Skeletal muscle satellite cell (primary cell): ENCODE data around the gene ZNF710.

Experiments
- H3K27me3 ChIP-seq: 2 replicates; pipeline ENCODE4 v1.7.0; 2013; ENCODE audit warnings: low read length; ENCODE audit not compliant: control insufficient read depth, insufficient read depth
- H3K36me3 ChIP-seq: 2 replicates; pipeline ENCODE4 v1.7.0; 2013; ENCODE audit warnings: mild to moderate bottlenecking, control low read depth, low read length; ENCODE audit not compliant: insufficient read depth
- H3K4me1 ChIP-seq: 2 replicates; pipeline ENCODE4 v1.7.0; 2013; ENCODE audit warnings: low read length; ENCODE audit not compliant: control insufficient read depth, insufficient read depth
- H3K4me2 ChIP-seq: 2 replicates; pipeline ENCODE4 v1.7.0; 2013; ENCODE audit warnings: mild to moderate bottlenecking, low read length
- H3K4me3 ChIP-seq: 2 replicates; pipeline ENCODE4 v1.7.0; 2013; ENCODE audit warnings: low read length
- H3K9ac ChIP-seq: 2 replicates; pipeline ENCODE4 v1.7.0; 2013; ENCODE audit warnings: mild to moderate bottlenecking, low read depth, low read length, moderate library complexity
- H3K9me3 ChIP-seq: replicated peaks from 2 replicates; pipeline ENCODE4 v1.7.0; 2013; ENCODE audit warnings: mild to moderate bottlenecking, control low read depth, low read length

Gene ZNF710

DNA sequence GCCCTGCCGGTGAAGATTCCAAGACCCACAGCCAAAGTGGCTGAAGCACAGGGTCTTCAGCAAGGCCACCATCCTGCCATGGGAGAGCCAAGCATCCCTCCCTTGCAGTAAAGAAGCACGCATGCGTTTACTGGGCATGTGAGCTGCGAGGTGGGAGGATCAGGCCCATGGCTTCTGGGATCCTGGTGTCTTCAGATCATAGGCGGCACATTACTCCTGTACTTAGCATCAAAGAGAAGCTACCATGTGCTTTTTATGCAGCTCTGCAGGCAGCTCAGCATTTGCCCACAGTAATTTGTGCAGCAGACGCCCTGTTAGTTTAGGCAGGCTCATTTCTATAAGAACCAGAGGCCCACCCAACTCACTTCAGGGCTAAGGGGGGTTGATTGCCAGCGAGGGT lies 55.4 kb downstream of the ZNF710 start:
- Histone ChIP-seq H3K4me2 (no peak overlapping the region), H3K36me3 (no peaks in the 10 kb centered on the region), H3K9me3 (no peaks in the 10 kb centered on the region), H3K4me3 (no peak overlapping the region), H3K27me3 (no peaks in the 10 kb centered on the region), H3K9ac (no peak overlapping the region), H3K4me1 (no peaks in the 10 kb centered on the region)

DNA sequence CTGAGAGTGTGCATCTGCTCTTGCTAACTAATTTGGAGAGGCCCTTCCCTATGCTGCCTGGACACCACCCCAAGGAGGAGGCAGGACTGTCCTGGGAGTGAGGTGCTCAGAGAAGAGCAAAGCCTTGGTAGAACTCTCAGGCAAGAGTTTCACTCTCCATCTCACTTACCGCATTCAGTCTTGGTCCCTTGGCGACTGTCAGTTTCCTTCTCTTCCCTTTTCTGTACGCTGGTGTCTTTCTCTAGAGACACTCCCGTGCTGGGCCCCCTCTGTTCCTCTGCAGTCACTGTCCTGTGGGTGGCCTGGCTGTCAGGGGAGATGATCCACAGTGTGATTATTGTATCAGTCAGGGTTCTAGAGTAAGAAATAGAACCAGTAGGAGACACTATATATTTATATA lies 57.2 kb downstream of the ZNF710 start:
- no peaks in the 10 kb centered on the region for H3K27me3 ChIP-seq
- no peak overlapping the region for H3K4me2 ChIP-seq
- no peaks in the 10 kb centered on the region for H3K9me3 ChIP-seq
- no peaks in the 10 kb centered on the region for H3K36me3 ChIP-seq
- H3K4me1 ChIP-seq: no peaks in the 10 kb centered on the region
- no peak overlapping the region for H3K4me3 ChIP-seq
- no peak overlapping the region for H3K9ac ChIP-seq

DNA sequence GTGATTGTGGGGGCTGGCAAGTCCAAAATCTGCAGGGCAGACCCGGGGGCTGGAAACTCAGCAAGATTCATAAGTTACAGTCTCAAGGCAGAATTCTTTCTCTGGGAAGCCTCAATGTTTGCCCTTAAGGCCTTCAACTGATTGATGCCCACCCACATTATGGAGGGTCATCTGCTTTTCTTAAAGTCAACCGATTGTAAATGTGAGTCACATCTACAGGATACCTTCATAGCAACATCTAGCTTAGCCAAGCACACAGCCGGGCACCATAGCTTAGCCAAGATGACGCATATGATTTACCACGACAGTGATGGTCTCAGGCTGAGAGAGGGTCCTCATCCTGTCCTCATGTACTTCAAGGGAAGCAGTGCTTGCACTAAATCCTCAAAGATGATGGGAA lies 57.7 kb downstream of the ZNF710 start:
- no peaks in the 10 kb centered on the region for H3K4me1 ChIP-seq
- H3K36me3 ChIP-seq: no peaks in the 10 kb centered on the region
- H3K27me3 ChIP-seq: no peaks in the 10 kb centered on the region
- no peaks in the 10 kb centered on the region for H3K9me3 ChIP-seq
- no peak overlapping the region for H3K9ac ChIP-seq
- no peak overlapping the region for H3K4me2 ChIP-seq
- no peak overlapping the region for H3K4me3 ChIP-seq

DNA sequence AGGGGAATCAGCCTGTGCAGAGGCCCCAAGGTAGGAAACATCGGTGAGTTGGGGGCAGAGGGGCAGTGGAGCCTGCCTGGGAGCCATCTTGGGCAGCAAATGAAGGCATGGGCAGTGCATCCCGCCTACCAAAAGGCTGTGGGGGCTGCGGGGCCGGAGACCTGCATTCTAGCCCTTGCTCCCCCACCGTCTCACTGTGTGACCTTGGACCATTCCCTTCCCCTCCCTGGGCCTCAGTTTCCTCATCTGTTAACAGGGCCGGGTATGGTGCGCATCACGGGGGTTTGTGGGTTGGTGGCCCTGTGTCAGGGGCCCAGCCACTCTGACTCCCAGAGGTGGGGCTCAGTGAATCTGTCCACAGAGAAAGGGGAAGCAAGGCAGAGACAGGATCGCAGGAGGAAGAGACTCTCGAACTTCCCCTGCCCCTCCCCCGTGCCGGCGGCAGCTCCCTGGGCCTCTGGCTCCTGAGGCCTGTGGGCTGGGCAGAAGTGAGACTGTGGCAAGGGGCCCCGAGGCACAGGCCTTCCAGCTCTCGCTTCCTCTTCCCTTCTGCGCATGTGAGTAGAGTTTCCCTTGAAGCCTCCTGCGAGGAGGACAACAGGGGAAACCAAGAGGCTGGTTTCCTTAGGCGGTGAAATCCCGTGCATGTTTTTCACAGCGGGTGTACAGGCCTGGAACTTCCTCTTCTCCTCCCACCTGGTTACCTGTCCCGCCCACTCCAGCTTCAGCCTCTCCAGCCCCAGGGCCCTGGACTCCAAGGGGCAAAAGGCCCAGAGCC lies 58.3 kb downstream of the ZNF710 start:
- H3K9me3 ChIP-seq: no peaks in the 10 kb centered on the region
- H3K27me3 ChIP-seq: no peaks in the 10 kb centered on the region
- no peaks in the 10 kb centered on the region for H3K36me3 ChIP-seq
- H3K4me1 ChIP-seq: no peaks in the 10 kb centered on the region
- no peak overlapping the region for H3K4me2 ChIP-seq
- H3K9ac ChIP-seq: no peak overlapping the region
- H3K4me3 ChIP-seq: no peak overlapping the region

DNA sequence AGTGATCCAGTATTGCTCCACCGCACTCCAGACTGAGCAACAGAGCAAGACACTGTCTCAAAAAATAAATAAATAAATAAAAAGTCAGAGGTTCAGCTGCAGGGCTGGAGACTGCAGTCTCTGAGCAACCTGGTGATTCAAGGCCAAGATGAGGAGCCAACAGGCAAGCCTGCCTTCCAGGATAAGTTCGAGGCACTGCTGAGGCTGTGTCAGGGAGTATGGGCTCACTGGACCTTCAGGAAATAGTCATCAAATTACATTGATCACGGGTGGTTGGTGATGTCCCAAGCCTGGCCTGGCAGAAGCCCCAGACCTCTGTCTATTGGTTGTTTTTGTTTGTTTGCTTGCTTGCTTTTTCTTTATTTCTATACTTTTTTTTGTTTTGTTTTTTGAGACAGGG lies 59.7 kb downstream of the ZNF710 start:
- H3K27me3 ChIP-seq: no peaks in the 10 kb centered on the region
- no peaks in the 10 kb centered on the region for H3K36me3 ChIP-seq
- no peak overlapping the region for H3K9ac ChIP-seq
- H3K4me2 ChIP-seq: no peak overlapping the region
- no peaks in the 10 kb centered on the region for H3K4me1 ChIP-seq
- no peaks in the 10 kb centered on the region for H3K9me3 ChIP-seq
- H3K4me3 ChIP-seq: no peak overlapping the region

DNA sequence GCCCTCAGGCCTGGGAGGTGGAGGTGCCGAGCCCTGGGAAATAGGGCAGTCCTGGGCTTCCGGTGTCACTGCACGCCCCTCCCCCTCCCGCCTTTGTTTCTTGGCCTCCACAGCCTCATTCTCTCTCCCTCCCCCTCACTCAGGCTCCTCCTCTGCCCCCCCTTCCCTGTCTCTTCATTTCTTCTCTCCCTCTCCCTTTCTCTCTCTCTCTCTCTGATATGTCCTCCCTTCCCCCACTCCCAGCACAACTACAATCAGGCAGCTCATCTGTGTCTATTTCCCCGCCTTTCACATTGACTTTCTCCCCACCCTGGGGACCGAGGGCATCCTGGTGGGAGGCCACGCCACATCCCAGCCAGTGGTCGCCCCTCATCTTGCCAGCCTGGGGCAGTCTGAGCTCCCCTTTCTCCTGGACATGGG lies 60.9 kb downstream of the ZNF710 start:
- no peaks in the 10 kb centered on the region for H3K9me3 ChIP-seq
- no peaks in the 10 kb centered on the region for H3K27me3 ChIP-seq
- H3K4me1 ChIP-seq: no peaks in the 10 kb centered on the region
- no peak overlapping the region for H3K9ac ChIP-seq
- no peak overlapping the region for H3K4me3 ChIP-seq
- no peaks in the 10 kb centered on the region for H3K36me3 ChIP-seq
- no peak overlapping the region for H3K4me2 ChIP-seq

DNA sequence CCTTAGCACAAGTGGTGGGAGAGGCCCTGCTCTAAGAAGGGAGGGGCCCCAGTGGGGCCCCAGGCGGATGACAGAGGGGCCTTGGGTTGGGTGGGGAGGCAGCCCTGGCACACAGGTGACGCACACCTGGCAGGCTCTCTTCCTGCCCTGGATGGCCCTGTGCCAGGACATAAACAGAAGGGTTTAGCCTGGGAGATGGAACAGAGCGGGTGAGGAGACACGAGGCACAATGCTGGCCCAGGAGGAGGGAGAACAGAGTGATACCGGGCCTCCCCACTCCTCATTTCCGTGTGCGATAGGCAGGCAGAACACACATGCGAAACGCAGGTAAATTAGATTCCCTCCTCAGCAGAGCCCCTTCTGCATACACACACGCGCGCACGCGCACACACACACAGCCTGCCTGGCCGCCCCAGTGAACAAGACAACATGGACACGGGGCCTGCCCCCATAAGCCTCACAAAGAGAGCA lies 61.4 kb downstream of the ZNF710 start:
- Histone ChIP-seq H3K4me1 (no peaks in the 10 kb centered on the region), H3K9ac (no peak overlapping the region), H3K4me2 (no peak overlapping the region), H3K4me3 (no peak overlapping the region), H3K9me3 (no peaks in the 10 kb centered on the region), H3K36me3 (no peaks in the 10 kb centered on the region), H3K27me3 (no peaks in the 10 kb centered on the region)

DNA sequence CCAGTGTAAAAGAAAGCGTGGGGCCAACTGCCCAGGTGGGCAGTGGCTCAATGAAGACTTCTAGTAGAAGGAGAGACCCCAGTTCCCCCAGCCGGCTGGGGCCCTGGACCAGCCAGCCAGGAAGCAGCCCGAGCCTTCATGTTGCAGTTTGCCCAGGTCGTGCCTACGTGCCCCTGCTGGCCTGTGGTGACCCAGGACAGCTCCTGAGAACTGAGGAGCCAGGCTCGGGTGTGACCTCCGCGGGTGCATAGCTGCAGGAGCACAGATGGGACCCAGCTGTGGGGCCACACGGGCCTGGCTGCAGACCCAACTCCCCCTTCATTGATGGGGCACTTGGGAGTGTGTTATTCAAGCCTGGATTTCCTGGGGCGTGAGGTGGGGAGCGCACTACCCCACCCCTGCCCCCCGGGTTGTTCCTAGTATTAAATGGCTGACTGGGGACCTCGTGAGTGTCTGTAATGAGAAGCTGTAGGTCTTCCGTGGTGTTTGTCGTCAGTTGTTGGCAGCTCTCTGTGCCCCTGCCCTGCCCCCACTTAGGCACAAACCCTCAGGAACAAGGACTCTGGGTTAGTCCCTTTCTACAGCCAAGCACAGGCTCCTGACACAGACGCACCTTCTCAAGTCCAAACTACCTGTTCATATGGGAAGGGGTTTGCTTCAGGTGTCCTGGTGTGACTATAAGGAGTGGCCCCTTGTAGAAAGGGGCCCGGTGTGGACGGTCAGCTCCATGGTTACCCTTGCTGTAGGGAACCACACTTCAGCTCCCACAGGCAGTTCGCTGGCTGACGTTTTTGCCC lies 62.0 kb downstream of the ZNF710 start:
- peaks cover 1% of the 10 kb centered on the region for H3K36me3 ChIP-seq
- H3K4me2 ChIP-seq: no peak overlapping the region
- no peaks in the 10 kb centered on the region for H3K4me1 ChIP-seq
- H3K9ac ChIP-seq: no peak overlapping the region
- no peaks in the 10 kb centered on the region for H3K27me3 ChIP-seq
- H3K9me3 ChIP-seq: no peaks in the 10 kb centered on the region
- H3K4me3 ChIP-seq: no peak overlapping the region

DNA sequence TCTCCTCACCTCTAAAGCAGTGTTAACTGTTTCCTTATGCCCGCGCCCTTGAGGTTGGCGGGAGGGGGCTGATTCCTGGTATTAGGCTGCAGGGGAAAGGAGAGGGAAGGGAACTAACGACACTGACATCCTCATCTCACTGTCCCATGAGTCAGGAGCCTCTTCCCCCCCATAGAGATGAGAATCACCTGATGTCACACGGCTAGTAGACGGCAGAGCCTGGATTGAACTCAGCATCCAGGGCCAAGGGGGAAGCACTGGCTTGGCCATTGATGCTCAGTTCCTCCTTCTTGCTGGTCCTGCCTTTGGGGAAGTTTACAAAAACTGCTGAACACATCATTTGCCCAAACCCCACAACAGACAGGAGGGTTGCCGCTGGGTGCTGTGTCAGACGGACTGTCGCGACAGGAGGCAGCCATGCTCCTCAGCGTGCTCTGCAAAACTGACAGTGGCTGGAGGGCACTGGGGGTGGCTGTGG lies 62.7 kb downstream of the ZNF710 start:
- Histone ChIP-seq H3K4me1 (no peaks in the 10 kb centered on the region), H3K36me3 (peaks cover 4% of the 10 kb centered on the region), H3K4me2 (no peak overlapping the region), H3K9me3 (no peaks in the 10 kb centered on the region), H3K27me3 (no peaks in the 10 kb centered on the region), H3K9ac (no peak overlapping the region), H3K4me3 (no peak overlapping the region)

DNA sequence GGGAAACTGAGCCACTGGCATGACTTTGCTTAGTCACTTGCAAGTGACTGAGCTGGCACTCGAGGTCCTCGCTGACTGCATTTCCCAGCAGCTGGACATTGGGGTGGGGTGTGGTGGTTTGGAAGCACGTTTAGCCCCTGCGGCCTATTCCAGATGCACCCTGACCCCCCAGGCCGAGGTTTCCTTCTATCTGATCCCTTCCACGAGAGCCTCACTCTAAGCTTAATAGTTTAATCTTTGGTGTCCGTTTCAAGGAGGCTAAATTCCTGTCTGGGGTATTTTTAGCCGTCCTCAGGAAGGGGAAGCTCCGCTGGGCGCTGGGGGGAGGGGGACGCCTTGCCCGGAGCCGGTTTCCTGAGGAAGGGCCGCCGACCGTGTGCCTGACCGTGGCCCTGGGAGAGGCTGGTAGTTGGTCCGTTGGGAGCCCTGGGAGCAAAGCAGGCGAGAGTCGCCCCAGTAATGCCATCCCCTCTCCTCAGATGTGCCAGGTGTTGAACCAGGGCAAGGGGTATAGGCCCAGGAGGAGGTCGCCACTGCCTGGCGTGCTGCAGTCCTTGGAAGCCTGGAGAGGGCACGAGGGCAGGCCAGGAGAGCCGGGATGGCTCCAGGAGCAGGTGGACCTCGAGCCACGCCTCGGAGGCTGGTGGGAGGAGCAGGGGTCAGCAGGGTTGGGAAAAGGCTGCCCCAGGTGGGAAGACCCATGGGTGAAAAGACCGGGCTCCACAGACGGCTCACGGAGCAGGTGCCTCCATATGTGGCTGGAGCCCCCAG lies 64.0 kb downstream of the ZNF710 start:
- H3K4me1 ChIP-seq: no peaks in the 10 kb centered on the region
- H3K9ac ChIP-seq: no peak overlapping the region
- H3K4me3 ChIP-seq: no peak overlapping the region

DNA sequence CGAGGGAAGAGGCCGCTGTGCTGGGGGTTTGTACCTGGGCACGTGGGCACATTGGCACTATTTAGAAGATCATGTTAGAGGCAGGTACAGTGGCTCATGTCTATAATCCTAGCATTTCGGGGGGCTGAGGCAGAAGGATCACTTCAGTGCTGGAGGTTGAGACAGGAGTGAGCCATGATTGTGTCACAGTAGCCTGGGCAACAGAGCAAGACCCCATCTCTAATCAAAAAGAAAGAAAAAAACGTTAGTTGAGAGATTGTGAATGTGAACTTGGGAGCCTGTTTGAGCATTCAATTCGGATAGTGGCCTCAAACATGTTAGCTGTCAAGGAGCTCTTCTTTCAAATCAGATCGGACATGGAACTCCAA lies 64.5 kb downstream of the ZNF710 start:
- no peaks in the 10 kb centered on the region for H3K4me1 ChIP-seq
- H3K9me3 ChIP-seq: no peaks in the 10 kb centered on the region
- H3K36me3 ChIP-seq: peaks cover 4% of the 10 kb centered on the region
- no peaks in the 10 kb centered on the region for H3K27me3 ChIP-seq
- H3K4me3 ChIP-seq: no peak overlapping the region
- no peak overlapping the region for H3K4me2 ChIP-seq
- no peak overlapping the region for H3K9ac ChIP-seq

More for the DNA sequence above, 64.0 kb downstream of the ZNF710 start:
- no peak overlapping the region for H3K4me2 ChIP-seq
- H3K27me3 ChIP-seq: no peaks in the 10 kb centered on the region
- H3K36me3 ChIP-seq: peaks cover 4% of the 10 kb centered on the region
- no peaks in the 10 kb centered on the region for H3K9me3 ChIP-seq
